NT2/D1 (cell line): ENCODE measurements around the gene MCM8.
"Not testable (repeated sequence)": the region's sequence is repeated elsewhere in the genome, so short reads cannot be mapped to it uniquely, and the experiment has no call there.

Source experiments
- SUZ12 ChIP-seq: IDR thresholded peaks from 2 replicates; pipeline ENCODE4 v1.6.1; 2011; ENCODE audit not compliant: insufficient read length, insufficient read depth; ENCODE audit errors: extremely low read depth
- ZNF274 ChIP-seq: IDR thresholded peaks from 2 replicates; pipeline ENCODE4 v1.6.1; 2011; ENCODE audit warnings: mild to moderate bottlenecking, low read depth, low read length

- TF ChIP-seq SUZ12, ZNF274: not testable (repeated sequence)
Measured at GRCh38 chr20:6032907-6033306, 82.5 kb downstream of the MCM8 start.
